HCEC 1CT (cell line): Measurements from ENCODE around the gene EDAR.

Experiments
- DNase-seq: peaks from one replicate; pipeline ENCODE4 v3.0.0-alpha.2; 2017

EDAR gene

GRCh38 chr2:109000738-109001137 is 11.7 kb upstream of the EDAR start:
- no peak for DNase-seq

- DNase-seq = no peak
These were observed 9.9 kb upstream of the EDAR start for GRCh38 chr2:108998911-108999310.

GRCh38 chr2:108994178-108994577 is 5.2 kb upstream of the EDAR start:
- DNase-seq = no peak

- no peak for DNase-seq
These were observed 4.3 kb upstream of the EDAR start for GRCh38 chr2:108993095-108993937.

GRCh38 chr2:108988076-108988795 is 784 bp downstream of the EDAR start:
- no peak for DNase-seq

- no peak for DNase-seq
These were observed 2.0 kb downstream of the EDAR start for GRCh38 chr2:108986916-108987510.

GRCh38 chr2:108983610-108984009 is 5.4 kb downstream of the EDAR start:
- DNase-seq = no peak

- DNase-seq = no peak
These were observed 6.0 kb downstream of the EDAR start for GRCh38 chr2:108983061-108983460.

- no peak for DNase-seq
These were observed 6.8 kb downstream of the EDAR start for GRCh38 chr2:108982259-108982679.

- no peak for DNase-seq
These were observed 7.2 kb downstream of the EDAR start for GRCh38 chr2:108981846-108982245.

DNA sequence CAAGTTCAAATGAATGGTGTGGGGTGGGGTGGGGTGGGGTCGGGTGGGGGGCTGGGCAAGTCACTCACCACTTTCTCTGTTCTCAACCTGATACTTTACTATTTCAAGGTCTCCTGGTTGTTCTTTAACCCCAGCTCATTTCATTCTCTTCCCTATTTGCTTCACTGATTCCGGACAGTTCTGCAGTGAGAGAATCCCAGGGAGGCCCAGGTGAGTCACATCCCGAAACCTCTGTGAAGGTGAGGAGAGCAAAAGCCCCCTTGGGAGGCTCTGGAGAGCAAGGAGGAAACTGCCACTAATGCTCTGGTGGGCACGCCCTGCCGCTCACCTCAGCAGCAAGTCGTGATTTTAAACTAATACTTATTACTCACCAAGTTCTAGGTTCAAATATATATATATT is 8.9 kb downstream of the EDAR start:
- DNase-seq = no peak

DNA sequence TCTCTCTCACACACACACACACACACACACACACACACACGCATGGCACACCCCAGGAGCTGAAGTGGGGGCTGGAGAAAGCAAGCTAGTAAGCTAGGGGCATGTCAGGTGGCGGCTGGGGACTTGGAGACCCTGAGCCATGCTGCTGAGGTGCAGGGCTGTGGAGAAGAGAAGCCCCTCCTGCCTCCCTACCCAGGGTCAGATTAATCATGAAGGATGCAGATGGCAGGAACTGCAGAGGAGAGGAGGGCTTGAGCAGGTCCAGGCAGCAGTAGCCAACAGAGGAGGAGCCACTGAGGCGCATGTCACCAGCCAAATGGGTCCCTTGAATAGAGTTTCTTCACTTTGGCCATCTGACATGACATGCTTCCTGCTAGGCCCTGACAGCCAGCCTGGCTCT is 9.6 kb downstream of the EDAR start:
- DNase-seq = no peak

GRCh38 chr2:108978709-108979111 is 10.3 kb downstream of the EDAR start:
- DNase-seq = no peak

DNA sequence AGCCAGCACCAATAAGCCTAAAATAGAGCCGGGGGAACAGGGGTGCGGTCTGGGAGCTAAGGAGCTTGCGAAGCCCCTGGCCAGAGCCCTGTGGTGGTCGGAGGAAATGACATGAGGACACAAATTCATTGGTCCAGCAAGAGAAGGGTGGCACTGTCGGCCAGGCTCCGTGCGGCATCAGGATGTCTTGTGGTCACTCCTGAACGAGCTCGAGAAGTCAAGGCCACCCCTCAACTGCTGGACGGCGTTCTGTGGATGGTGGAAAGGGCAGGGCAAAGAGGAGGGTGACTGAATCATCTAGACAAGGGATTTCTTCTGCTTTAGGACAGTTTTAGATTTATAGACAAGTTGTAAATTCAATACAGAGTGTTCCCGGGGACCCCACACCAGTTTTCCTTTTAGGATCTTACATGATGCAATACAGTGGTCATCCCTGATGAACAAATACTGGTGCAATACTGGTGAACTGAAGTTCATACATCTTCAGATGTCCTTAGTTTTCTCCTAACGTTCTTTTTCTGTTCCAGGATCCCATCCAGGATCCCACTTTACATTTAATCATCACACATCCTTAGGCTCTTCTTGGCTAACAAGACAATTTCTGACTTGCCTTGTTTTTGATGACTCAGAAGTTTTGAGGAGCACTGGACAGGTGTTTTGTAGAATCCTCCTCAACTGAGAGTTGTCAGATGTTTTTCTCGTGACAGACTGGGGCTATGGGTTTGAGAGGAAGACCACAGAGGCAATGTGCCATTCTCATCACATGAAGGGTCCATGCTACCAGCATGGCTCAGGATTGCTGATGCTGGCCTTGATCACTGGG is 13.2 kb downstream of the EDAR start:
- DNase-seq = no peak

- no peak for DNase-seq
These were observed 14.3 kb downstream of the EDAR start for GRCh38 chr2:108974674-108975073.

GRCh38 chr2:108972663-108973062 is 16.4 kb downstream of the EDAR start:
- no peak for DNase-seq

- DNase-seq = no peak
These were observed 17.1 kb downstream of the EDAR start for GRCh38 chr2:108971661-108972566.

DNA sequence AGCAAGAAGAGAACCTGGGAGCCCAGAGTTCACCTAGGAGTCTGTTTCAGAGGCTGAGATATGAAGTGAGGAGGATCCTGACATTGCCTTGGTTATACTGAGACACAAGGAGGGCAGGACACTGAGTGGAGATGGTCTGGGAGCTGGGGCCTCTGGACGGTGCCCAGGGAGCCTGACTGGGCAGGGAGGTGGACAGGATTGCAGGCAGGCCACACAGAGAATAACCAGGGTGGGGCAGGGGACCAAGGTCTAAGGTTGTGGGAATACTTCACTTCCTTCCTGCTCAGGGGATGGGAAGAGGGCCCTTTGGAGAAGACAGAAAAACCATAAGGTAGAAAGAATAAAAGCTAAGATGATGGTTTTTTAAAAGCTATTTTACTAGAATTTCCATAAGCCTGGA is 18.7 kb downstream of the EDAR start:
- no peak for DNase-seq

GRCh38 chr2:108969856-108970255 is 19.2 kb downstream of the EDAR start:
- DNase-seq = no peak

GRCh38 chr2:108968619-108969018 is 20.4 kb downstream of the EDAR start:
- no peak for DNase-seq

DNA sequence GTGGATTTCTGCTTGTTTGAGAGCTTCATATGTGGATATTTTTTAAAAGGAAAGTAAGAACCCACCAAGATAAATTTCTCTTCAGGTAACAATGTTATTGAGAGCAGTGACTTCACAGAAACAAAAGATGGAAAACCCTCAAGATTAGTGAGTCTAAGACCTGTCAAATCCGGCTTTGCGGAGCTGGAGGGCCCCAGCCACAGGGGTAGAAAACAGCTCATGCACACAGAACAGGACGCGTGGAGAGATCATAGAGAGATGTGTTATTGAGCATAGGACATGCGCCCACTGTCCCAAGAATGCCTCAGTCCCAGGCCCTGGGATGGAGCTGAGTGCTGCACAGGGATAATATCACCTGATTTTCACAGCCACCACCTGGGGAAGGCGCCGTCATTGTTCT is 21.3 kb downstream of the EDAR start:
- DNase-seq = no peak
